WI38 (cell line): ENCODE results near the gene SNTB2.

Experiments
- H3K4me3 ChIP-seq: 2 replicates; pipeline ENCODE4 v1.5.1; 2011; ENCODE audit warnings: low read depth, mild to moderate bottlenecking, control low read depth, low read length
- TF ChIP-seq, protein P1 (sequence below): IDR thresholded peaks from 2 replicates; pipeline ENCODE4 v1.5.1; 2012; ENCODE audit warnings: low read depth, mild to moderate bottlenecking, control low read depth, low read length

SNTB2 gene

GRCh38 chr16:69318911-69319289 is 131.9 kb downstream of the SNTB2 start:
- no peak overlapping the region for H3K4me3 ChIP-seq
- TF ChIP-seq, protein P1, sequence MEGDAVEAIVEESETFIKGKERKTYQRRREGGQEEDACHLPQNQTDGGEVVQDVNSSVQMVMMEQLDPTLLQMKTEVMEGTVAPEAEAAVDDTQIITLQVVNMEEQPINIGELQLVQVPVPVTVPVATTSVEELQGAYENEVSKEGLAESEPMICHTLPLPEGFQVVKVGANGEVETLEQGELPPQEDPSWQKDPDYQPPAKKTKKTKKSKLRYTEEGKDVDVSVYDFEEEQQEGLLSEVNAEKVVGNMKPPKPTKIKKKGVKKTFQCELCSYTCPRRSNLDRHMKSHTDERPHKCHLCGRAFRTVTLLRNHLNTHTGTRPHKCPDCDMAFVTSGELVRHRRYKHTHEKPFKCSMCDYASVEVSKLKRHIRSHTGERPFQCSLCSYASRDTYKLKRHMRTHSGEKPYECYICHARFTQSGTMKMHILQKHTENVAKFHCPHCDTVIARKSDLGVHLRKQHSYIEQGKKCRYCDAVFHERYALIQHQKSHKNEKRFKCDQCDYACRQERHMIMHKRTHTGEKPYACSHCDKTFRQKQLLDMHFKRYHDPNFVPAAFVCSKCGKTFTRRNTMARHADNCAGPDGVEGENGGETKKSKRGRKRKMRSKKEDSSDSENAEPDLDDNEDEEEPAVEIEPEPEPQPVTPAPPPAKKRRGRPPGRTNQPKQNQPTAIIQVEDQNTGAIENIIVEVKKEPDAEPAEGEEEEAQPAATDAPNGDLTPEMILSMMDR, result no peak

DNA sequence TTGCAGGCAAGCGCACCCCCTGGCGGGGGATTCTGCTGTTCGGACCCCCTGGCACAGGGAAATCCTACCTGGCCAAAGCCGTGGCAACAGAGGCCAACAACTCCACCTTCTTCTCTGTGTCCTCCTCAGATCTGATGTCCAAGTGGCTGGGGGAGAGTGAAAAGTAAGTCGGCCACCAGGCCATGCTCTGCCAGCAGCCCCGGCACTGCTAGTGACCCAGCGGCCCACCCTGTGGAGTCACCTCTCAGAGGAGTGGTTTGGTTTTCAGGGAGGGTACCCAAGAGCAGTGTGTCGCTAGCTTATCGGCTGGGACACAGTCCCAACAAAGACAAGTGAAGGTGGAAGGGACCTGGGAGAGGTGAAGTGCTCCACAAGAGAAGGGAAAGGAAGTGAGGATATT is 132.4 kb downstream of the SNTB2 start:
- no peak overlapping the region for H3K4me3 ChIP-seq
- TF ChIP-seq, protein P1, result no peak

GRCh38 chr16:69319826-69320739 is 133.1 kb downstream of the SNTB2 start:
- TF ChIP-seq, protein P1, result no peak
- H3K4me3 ChIP-seq, result no peak overlapping the region

GRCh38 chr16:69320740-69321073 is 133.7 kb downstream of the SNTB2 start:
- H3K4me3 ChIP-seq, result no peak overlapping the region
- TF ChIP-seq, protein P1, result no peak

DNA sequence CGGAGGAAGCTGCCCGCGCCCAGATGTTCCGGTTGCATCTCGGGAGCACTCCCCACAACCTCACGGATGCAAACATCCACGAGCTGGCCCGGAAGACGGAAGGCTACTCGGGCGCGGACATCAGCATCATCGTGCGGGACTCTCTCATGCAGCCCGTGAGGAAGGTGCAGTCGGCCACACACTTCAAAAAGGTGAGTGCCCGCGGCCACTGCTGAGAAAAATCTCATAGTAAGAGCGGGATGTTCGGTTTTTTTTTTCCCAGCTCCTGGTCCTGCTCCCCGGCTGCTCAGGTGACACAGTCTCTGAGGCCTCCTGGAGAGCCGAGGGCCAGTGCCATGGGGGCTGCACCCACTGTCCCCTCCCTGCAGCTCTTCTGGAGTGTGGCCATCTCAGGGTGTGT is 134.1 kb downstream of the SNTB2 start:
- TF ChIP-seq, protein P1, result no peak
- H3K4me3 ChIP-seq, result no peak overlapping the region

- H3K4me3 ChIP-seq, result no peak overlapping the region
- TF ChIP-seq, protein P1, result no peak
Observed at GRCh38 chr16:69322343-69322742, 135.4 kb downstream of the SNTB2 start.

- H3K4me3 ChIP-seq, result no peak overlapping the region
- TF ChIP-seq, protein P1, result no peak
Observed at GRCh38 chr16:69323415-69323814, 136.5 kb downstream of the SNTB2 start.
